BLaER1 treated with 17β-estradiol and CSF1 and Interleukin-3, amounts not matched to agents 10 nM and 100 nM (cell line): ENCODE data around the gene KLHL3.

Source experiments
- H3K27ac ChIP-seq, 11 experiments: shearing (Covaris generic); formaldehyde crosslinking; 2 replicates each; pipeline ENCODE4 v1.8.1; 2022
- H3K27me3 ChIP-seq, 11 experiments: shearing (Covaris generic); formaldehyde crosslinking; 2 replicates each; pipeline ENCODE4 v1.8.1; 2022
- H3K36me3 ChIP-seq, 11 experiments: shearing (Covaris generic); formaldehyde crosslinking; 2 replicates each; pipeline ENCODE4 v1.8.1; 2022
- H3K4me1 ChIP-seq, 10 experiments: shearing (Covaris generic); formaldehyde crosslinking; 2 replicates each; pipeline ENCODE4 v1.8.1; 2022
- H3K4me2 ChIP-seq, 11 experiments: shearing (Covaris generic); formaldehyde crosslinking; 2 replicates each; pipeline ENCODE4 v1.8.1; 2022
- H3K4me3 ChIP-seq, 10 experiments: shearing (Covaris generic); formaldehyde crosslinking; 2 replicates each; pipeline ENCODE4 v1.8.1; 2022
- H3K9ac ChIP-seq, 11 experiments: shearing (Covaris generic); formaldehyde crosslinking; 2 replicates each; pipeline ENCODE4 v1.8.1; 2022
- H3K9me3 ChIP-seq, 11 experiments: shearing (Covaris generic); formaldehyde crosslinking; replicated peaks in 1 of 11; 2 replicates each; pipeline ENCODE4 v1.8.1; 2022
- H4K20me1 ChIP-seq, 11 experiments: shearing (Covaris generic); formaldehyde crosslinking; 2 replicates each; pipeline ENCODE4 v1.8.1; 2022
- Cebpa-rat ChIP-seq, 11 experiments: shearing (Covaris generic); IDR thresholded peaks; 2 replicates each; pipeline ENCODE4 v1.8.1; 2022

Gene KLHL3

GRCh38 chr5:137603356-137603755 is 132.5 kb downstream of the KLHL3 start:
- H3K9ac ChIP-seq = no peak overlapping the region
- TF ChIP-seq Cebpa-rat (IDR thresholded peaks at IDR 0.05) = no peak
- no peaks in the 10 kb centered on the region for H4K20me1 ChIP-seq
- H3K27ac ChIP-seq = no peak overlapping the region
- no peaks in the 10 kb centered on the region for H3K9me3 ChIP-seq
- H3K4me2 ChIP-seq = no peak overlapping the region
- H3K27me3 ChIP-seq = no peaks in the 10 kb centered on the region
- no peaks in the 10 kb centered on the region; a peak in 1 of 20 replicates for H3K4me1 ChIP-seq
- no peaks in the 10 kb centered on the region for H3K36me3 ChIP-seq
- H3K4me3 ChIP-seq = no peak overlapping the region

GRCh38 chr5:137602721-137603273 is 133.1 kb downstream of the KLHL3 start:
- Histone ChIP-seq H3K9me3 (no peaks in the 10 kb centered on the region), H3K27me3 (no peaks in the 10 kb centered on the region), H3K27ac (no peak overlapping the region), H3K4me3 (no peak overlapping the region), H4K20me1 (no peaks in the 10 kb centered on the region), H3K4me2 (no peak overlapping the region), H3K4me1 (no peaks in the 10 kb centered on the region; a peak in 1 of 20 replicates), H3K36me3 (no peaks in the 10 kb centered on the region), H3K9ac (no peak overlapping the region)
- TF ChIP-seq Cebpa-rat (IDR thresholded peaks at IDR 0.05) = no peak

GRCh38 chr5:137600721-137601360 is 135.0 kb downstream of the KLHL3 start:
- Histone ChIP-seq H3K27ac (no peak overlapping the region), H3K36me3 (no peaks in the 10 kb centered on the region), H3K4me2 (no peak overlapping the region), H3K4me3 (no peak overlapping the region), H3K9me3 (no peaks in the 10 kb centered on the region), H3K9ac (no peak overlapping the region), H3K4me1 (no peaks in the 10 kb centered on the region; a peak in 1 of 20 replicates), H4K20me1 (no peaks in the 10 kb centered on the region), H3K27me3 (no peaks in the 10 kb centered on the region)
- no peak for TF ChIP-seq Cebpa-rat (IDR thresholded peaks at IDR 0.05)

- no peaks in the 10 kb centered on the region for H3K27me3 ChIP-seq
- no peaks in the 10 kb centered on the region for H3K36me3 ChIP-seq
- H3K9me3 ChIP-seq = no peaks in the 10 kb centered on the region
- no peaks in the 10 kb centered on the region for H4K20me1 ChIP-seq
- no peak overlapping the region for H3K4me2 ChIP-seq
- H3K4me3 ChIP-seq = no peak overlapping the region
- no peak for TF ChIP-seq Cebpa-rat (IDR thresholded peaks at IDR 0.05)
- H3K4me1 ChIP-seq = no peaks in the 10 kb centered on the region
- no peak overlapping the region for H3K9ac ChIP-seq
- no peak overlapping the region for H3K27ac ChIP-seq
Observed at GRCh38 chr5:137599457-137599856, 136.4 kb downstream of the KLHL3 start.

GRCh38 chr5:137598399-137598798 is 137.5 kb downstream of the KLHL3 start:
- no peaks in the 10 kb centered on the region for H3K9me3 ChIP-seq
- H3K36me3 ChIP-seq = no peaks in the 10 kb centered on the region
- TF ChIP-seq Cebpa-rat (IDR thresholded peaks at IDR 0.05) = no peak
- H3K4me1 ChIP-seq = no peaks in the 10 kb centered on the region
- no peak overlapping the region for H3K4me3 ChIP-seq
- no peak overlapping the region for H3K9ac ChIP-seq
- no peak overlapping the region for H3K4me2 ChIP-seq
- no peaks in the 10 kb centered on the region for H3K27me3 ChIP-seq
- H3K27ac ChIP-seq = no peak overlapping the region
- no peaks in the 10 kb centered on the region for H4K20me1 ChIP-seq

DNA sequence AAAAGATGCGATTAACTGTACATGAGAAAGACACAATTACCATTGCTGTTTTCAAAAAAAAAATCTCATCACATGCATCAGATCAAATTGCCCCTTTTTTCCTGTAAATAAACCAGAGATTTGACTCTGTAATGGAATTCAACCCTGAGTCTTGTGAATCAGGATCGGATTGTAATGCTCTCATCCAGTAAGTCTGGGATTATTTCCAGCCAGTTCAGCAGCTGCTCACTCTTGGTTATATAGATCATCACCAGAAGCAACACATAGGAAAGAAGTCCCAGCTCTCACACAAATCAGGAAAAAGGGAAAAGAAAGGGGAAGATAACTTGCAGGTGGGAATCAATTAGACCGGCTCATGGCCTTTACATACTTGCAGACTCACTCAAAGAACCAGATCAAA is 138.9 kb downstream of the KLHL3 start:
- peaks cover 5 to 8% (median 7%) of the 10 kb centered on the region in 11 experiments; a peak in 16 of 22 replicates for H3K9me3 ChIP-seq
- H3K36me3 ChIP-seq = no peaks in the 10 kb centered on the region
- H3K27ac ChIP-seq = no peak overlapping the region
- no peak overlapping the region for H3K4me2 ChIP-seq
- H3K27me3 ChIP-seq = no peaks in the 10 kb centered on the region
- no peaks in the 10 kb centered on the region for H3K4me1 ChIP-seq
- no peak overlapping the region for H3K9ac ChIP-seq
- no peak overlapping the region for H3K4me3 ChIP-seq
- H4K20me1 ChIP-seq = no peaks in the 10 kb centered on the region
- no peak for TF ChIP-seq Cebpa-rat (IDR thresholded peaks at IDR 0.05)

GRCh38 chr5:137595396-137596079 is 140.4 kb downstream of the KLHL3 start:
- Histone ChIP-seq H3K9me3 (peaks cover 6 to 15% (median 12%) of the 10 kb centered on the region in 11 experiments; a peak in 16 of 22 replicates), H3K36me3 (no peaks in the 10 kb centered on the region), H3K4me1 (no peaks in the 10 kb centered on the region), H3K9ac (no peak overlapping the region), H3K27ac (no peak overlapping the region), H3K27me3 (no peaks in the 10 kb centered on the region), H4K20me1 (no peaks in the 10 kb centered on the region), H3K4me2 (no peak overlapping the region), H3K4me3 (no peak overlapping the region)
- no peak for TF ChIP-seq Cebpa-rat (IDR thresholded peaks at IDR 0.05)

GRCh38 chr5:137594717-137595116 is 141.2 kb downstream of the KLHL3 start:
- no peak overlapping the region for H3K27ac ChIP-seq
- no peak overlapping the region for H3K9ac ChIP-seq
- no peak overlapping the region for H3K4me2 ChIP-seq
- H4K20me1 ChIP-seq = no peaks in the 10 kb centered on the region
- no peak for TF ChIP-seq Cebpa-rat (IDR thresholded peaks at IDR 0.05)
- H3K4me1 ChIP-seq = no peaks in the 10 kb centered on the region
- no peak overlapping the region for H3K4me3 ChIP-seq
- H3K27me3 ChIP-seq = no peaks in the 10 kb centered on the region
- no peaks in the 10 kb centered on the region for H3K36me3 ChIP-seq
- peaks cover 6 to 15% (median 12%) of the 10 kb centered on the region in 11 experiments; a peak in 16 of 22 replicates for H3K9me3 ChIP-seq

DNA sequence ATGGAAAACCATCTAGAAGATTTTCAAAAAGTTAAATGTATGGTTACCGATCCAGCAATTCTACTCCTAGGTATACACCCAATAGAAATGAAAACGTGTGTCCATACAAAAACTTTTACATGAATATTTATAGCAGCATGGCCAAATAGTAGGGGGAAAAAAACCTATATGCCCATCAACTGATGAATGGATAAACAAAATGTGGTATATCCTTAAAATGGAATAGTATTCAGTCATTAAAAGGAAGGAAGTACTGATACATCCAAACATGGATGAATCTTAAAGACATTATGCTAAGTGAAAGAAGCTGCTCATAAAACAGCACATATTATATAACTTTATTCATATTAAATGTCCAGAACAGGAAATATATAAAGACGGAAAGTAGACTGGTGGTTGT is 143.6 kb downstream of the KLHL3 start:
- TF ChIP-seq Cebpa-rat (IDR thresholded peaks at IDR 0.05) = no peak
- Histone ChIP-seq H3K27me3 (no peaks in the 10 kb centered on the region), H4K20me1 (no peaks in the 10 kb centered on the region), H3K4me2 (no peak overlapping the region), H3K36me3 (no peaks in the 10 kb centered on the region), H3K4me1 (peaks cover 0 to 7% (median 0%) of the 10 kb centered on the region in 10 experiments; a peak in 2 of 20 replicates), H3K9ac (no peak overlapping the region), H3K27ac (no peak overlapping the region), H3K9me3 (peaks cover 6 to 15% (median 13%) of the 10 kb centered on the region in 11 experiments; a peak in 16 of 22 replicates), H3K4me3 (no peak overlapping the region)
